ENCODE results near the gene C8G. TPM values are rescaled to one million over a fixed set of nuclear protein-coding genes. Genes with fewer than 3 reads are reported as not detected.

The C8G gene
- total RNA-seq, 1 donor from 2014 or later, result 1.7 TPM

DNA sequence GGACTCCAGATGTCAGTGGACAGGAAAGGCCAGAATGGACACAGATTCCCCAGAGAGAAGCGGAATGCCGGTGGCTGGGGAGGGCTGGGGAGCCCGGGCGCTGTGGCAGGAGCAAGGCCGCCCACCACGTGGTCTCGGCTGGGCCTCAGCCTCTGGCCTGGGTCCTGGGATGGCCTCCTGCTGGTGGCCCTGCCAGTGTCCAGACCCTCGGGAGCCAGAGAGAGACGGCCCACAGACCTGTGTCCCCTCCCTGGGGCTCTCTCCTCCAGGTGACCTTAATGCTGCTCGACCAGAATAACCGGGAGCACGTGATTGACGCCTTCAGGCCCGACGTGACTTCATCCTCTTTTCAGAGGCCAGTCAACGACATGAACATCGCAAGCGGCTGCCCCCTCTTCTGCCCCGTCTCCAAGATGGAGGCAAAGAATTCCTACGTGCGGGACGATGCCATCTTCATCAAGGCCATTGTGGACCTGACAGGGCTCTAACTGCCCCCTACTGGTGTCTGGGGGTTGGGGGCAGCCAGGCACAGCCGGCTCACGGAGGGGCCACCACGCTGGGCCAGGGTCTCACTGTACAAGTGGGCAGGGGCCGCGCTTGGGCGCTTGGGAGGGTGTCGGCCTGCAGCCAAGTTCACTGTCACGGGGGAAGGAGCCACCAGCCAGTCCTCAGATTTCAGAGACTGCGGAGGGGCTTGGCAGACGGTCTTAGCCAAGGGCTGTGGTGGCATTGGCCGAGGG lies 19.5 kb upstream of the C8G start:
- Mint-ChIP-seq H3K36me3 (ENCODE audit: unreplicated experiment) (peaks cover 7% of the 10 kb centered on the region), H3K4me1 (ENCODE audit: unreplicated experiment) (no peaks in the 10 kb centered on the region), H3K4me3 (ENCODE audit: unreplicated experiment) (no peak overlapping the region), H3K27ac (ENCODE audit: unreplicated experiment) (no peak overlapping the region), H3K9me3 (ENCODE audit: unreplicated experiment) (no peaks in the 10 kb centered on the region), H3K27me3 (ENCODE audit: unreplicated experiment) (no peaks in the 10 kb centered on the region)
- TF ChIP-seq, protein P1, sequence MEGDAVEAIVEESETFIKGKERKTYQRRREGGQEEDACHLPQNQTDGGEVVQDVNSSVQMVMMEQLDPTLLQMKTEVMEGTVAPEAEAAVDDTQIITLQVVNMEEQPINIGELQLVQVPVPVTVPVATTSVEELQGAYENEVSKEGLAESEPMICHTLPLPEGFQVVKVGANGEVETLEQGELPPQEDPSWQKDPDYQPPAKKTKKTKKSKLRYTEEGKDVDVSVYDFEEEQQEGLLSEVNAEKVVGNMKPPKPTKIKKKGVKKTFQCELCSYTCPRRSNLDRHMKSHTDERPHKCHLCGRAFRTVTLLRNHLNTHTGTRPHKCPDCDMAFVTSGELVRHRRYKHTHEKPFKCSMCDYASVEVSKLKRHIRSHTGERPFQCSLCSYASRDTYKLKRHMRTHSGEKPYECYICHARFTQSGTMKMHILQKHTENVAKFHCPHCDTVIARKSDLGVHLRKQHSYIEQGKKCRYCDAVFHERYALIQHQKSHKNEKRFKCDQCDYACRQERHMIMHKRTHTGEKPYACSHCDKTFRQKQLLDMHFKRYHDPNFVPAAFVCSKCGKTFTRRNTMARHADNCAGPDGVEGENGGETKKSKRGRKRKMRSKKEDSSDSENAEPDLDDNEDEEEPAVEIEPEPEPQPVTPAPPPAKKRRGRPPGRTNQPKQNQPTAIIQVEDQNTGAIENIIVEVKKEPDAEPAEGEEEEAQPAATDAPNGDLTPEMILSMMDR (IDR thresholded peaks at IDR 0.05), result no peak
- DNase-seq (ENCODE audit: extremely low spot score, unreplicated experiment), result no peak

DNA sequence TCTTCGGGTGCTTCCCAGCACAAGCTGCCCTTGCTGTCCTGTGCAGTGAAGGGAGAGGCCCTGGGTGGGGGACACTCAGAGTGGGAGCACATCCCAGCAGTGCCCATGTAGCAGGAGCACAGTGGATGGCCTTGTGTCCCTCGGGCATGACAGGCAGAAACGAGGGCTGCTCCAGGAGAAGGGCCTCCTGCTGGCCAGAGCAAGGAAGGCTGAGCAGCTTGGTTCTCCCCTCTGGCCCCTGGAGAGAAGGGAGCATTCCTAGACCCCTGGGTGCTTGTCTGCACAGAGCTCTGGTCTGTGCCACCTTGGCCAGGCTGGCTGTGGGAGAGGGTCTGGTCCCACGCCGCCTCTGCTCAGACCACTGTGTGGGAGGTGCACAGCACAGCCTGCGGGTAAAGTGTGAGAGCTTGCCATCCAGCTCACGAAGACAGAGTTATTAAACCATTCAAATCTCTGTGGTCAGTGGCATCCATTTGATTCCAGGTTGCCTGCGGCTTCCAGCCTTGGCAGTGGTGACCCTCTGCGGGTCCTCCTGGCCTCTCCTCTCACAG lies 18.8 kb upstream of the C8G start:
- DNase-seq (ENCODE audit: extremely low spot score, unreplicated experiment), result no peak

DNA sequence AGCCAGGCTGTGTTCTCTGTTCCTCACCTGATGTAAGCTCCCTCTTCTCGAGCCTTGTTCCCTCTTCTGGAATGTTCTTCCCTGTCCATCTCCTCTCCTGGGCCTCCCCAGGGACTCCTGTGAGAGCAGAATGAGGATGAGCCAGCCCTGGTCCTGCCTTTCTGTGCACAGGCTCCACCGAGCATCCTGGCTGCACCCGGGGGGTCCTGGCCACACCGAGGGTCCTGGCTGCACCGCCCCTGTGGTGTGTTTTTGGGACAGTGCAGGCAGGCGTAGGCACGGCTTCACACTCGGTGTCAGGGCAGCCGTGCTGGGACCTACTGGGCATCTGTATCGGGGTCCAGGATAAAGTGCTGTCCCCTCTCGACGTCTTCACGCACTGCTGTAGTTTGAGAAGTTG lies 18.3 kb upstream of the C8G start:
- Mint-ChIP-seq H3K27ac (ENCODE audit: unreplicated experiment) (no peak overlapping the region), H3K9me3 (ENCODE audit: unreplicated experiment) (peaks cover 1% of the 10 kb centered on the region), H3K4me3 (ENCODE audit: unreplicated experiment) (no peak overlapping the region), H3K36me3 (ENCODE audit: unreplicated experiment) (peaks cover 5% of the 10 kb centered on the region), H3K4me1 (ENCODE audit: unreplicated experiment) (no peaks in the 10 kb centered on the region), H3K27me3 (ENCODE audit: unreplicated experiment) (no peaks in the 10 kb centered on the region)
- no peak for DNase-seq (ENCODE audit: extremely low spot score, unreplicated experiment)
- TF ChIP-seq, protein P1 (IDR thresholded peaks at IDR 0.05), result no peak

More for the DNA sequence above, 18.8 kb upstream of the C8G start:
- no peaks in the 10 kb centered on the region for H3K4me1 Mint-ChIP-seq (ENCODE audit: unreplicated experiment)
- peaks cover 4% of the 10 kb centered on the region for H3K36me3 Mint-ChIP-seq (ENCODE audit: unreplicated experiment)
- no peak overlapping the region for H3K4me3 Mint-ChIP-seq (ENCODE audit: unreplicated experiment)
- no peaks in the 10 kb centered on the region for H3K27me3 Mint-ChIP-seq (ENCODE audit: unreplicated experiment)
- TF ChIP-seq, protein P1 (IDR thresholded peaks at IDR 0.05), result no peak
- H3K9me3 Mint-ChIP-seq (ENCODE audit: unreplicated experiment), result no peaks in the 10 kb centered on the region
- H3K27ac Mint-ChIP-seq (ENCODE audit: unreplicated experiment), result no peak overlapping the region

DNA sequence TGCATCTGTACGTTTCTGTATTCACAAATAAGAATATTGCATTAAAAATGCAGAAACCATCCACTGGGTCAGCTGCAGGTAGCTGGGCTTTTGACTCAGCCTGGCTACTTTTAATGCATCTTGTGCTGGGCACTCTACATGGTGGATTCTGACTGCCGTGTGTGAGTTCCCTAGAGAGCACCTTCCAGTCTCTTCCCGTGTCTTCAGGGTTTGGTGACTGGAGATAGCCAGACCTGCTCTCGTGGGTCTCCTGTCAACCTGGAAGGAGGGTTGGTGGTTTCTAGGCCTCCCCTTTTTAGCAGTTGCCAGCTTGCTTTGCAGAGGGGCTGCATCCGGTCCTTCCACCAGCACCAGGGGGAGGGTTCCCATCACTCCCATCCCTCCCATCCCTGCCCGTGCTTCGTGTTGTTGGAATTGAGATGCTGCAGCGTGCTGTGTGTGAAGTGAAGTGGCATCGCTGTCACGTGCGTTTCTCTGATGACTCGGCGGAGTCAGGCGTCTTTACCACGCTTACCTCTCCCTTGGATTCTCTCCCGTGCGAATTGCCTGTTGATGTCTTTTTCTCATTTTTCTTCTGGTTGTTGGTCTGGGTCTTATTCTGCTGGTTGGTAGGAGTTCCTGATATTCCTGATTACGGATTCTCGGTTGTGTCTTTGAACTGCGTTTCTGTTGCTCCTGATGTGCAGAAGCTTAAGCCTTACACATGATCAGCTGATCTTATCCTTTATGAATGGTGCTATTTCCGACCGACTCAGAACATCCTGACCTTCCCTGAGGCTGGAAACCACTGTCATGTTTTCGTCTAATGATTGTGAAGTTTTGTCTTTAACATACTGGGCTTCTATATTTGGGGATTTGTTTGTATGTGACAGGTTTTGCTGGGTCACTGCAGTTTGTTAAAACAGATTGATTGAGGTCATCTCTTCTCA lies 17.4 kb upstream of the C8G start:
- no peak overlapping the region for H3K27ac Mint-ChIP-seq (ENCODE audit: unreplicated experiment)
- H3K9me3 Mint-ChIP-seq (ENCODE audit: unreplicated experiment), result peaks cover 3% of the 10 kb centered on the region
- TF ChIP-seq, protein P1 (IDR thresholded peaks at IDR 0.05), result no peak
- no peaks in the 10 kb centered on the region for H3K4me1 Mint-ChIP-seq (ENCODE audit: unreplicated experiment)
- no peaks in the 10 kb centered on the region for H3K27me3 Mint-ChIP-seq (ENCODE audit: unreplicated experiment)
- peaks cover 3% of the 10 kb centered on the region for H3K36me3 Mint-ChIP-seq (ENCODE audit: unreplicated experiment)
- DNase-seq (ENCODE audit: extremely low spot score, unreplicated experiment), result no peak
- H3K4me3 Mint-ChIP-seq (ENCODE audit: unreplicated experiment), result no peak overlapping the region

DNA sequence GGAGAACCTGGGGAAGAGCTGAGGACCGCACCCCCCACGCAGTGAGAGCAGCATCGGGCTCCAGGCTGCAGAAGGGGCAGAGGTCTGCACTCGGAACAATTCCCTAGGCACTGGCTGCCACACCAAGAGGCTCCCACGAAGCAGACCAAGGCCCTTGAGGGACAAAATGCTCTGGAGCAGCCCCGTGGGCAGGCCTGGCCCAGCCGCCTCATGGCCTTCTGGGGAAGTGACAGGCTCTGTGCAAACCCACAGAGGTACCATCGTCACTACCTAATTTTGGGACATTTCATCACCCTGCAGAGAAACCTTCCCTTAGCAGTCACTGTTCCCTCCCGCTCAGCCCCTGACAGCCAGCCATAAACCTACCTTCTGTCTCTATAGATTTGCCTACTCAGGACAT lies 16.5 kb upstream of the C8G start:
- TF ChIP-seq, protein P1 (IDR thresholded peaks at IDR 0.05), result no peak
- Mint-ChIP-seq H3K27ac (ENCODE audit: unreplicated experiment) (no peak overlapping the region), H3K4me1 (ENCODE audit: unreplicated experiment) (no peaks in the 10 kb centered on the region), H3K9me3 (ENCODE audit: unreplicated experiment) (peaks cover 3% of the 10 kb centered on the region), H3K36me3 (ENCODE audit: unreplicated experiment) (peaks cover 3% of the 10 kb centered on the region), H3K27me3 (ENCODE audit: unreplicated experiment) (no peaks in the 10 kb centered on the region), H3K4me3 (ENCODE audit: unreplicated experiment) (no peak overlapping the region)
- no peak for DNase-seq (ENCODE audit: extremely low spot score, unreplicated experiment)

Measured in osteocyte (in vitro differentiated cells).